Body of pancreas (tissue), 4 donors: ENCODE measurements around the gene NLGN1. TPM values are rescaled to one million over a fixed set of nuclear protein-coding genes. Genes with fewer than 3 reads are reported as not detected.

ENCODE experiments used
- ATAC-seq: fragments of 150-250 bp; one replicate; pipeline ENCODE4 v1.9.1; 2016
- DNase-seq, 4 donors: peaks; one replicate each; pipeline ENCODE4 v3.0.0-alpha.2; 2019
- H3K27ac ChIP-seq, 4 donors: fragments of 200-600 bp; sonication (generic); 1 replicate in 3 of 4; 2 replicates in 1 of 4; pipeline versions ENCODE4 v1.5.1 to v1.6.1; 2016 to 2019; ENCODE audit warnings: mild to moderate bottlenecking in 1 of 4, mixed read lengths in 1 of 4, moderate library complexity in 1 of 4
- H3K27me3 ChIP-seq, 2 donors: fragments of 200-600 bp; sonication (generic); one replicate each; pipeline ENCODE4 v1.6.0; 2016; ENCODE audit warnings: mild to moderate bottlenecking in 1 of 2
- H3K36me3 ChIP-seq, 2 donors: fragments of 200-600 bp; sonication (generic); replicated peaks in 1 of 2; 2 replicates each; pipeline ENCODE4 v1.5.1; 2016; ENCODE audit warnings: low read depth in 2 of 2; ENCODE audit not compliant: insufficient read depth in 1 of 2
- H3K4me1 ChIP-seq: fragments of 200-600 bp; sonication (generic); one replicate; pipeline ENCODE4 v1.6.0; 2016
- H3K4me3 ChIP-seq, 2 donors: fragments of 200-600 bp; sonication (generic); 1 replicate in 1 of 2; 2 replicates in 1 of 2; pipeline ENCODE4 v1.5.1; 2016 to 2019
- H3K9me3 ChIP-seq, 3 donors: fragments of 200-600 bp; sonication (generic); 1 replicate in 2 of 3; 2 replicates in 1 of 3; pipeline ENCODE4 v1.5.1; 2016
- POLR2A ChIP-seq, 3 donors: fragments of 450-650 bp; IDR thresholded peaks; one replicate each; pipeline ENCODE4 v1.6.1; 2016; ENCODE audit warnings: antibody characterized with exemption in 3 of 3, mild to moderate bottlenecking in 2 of 3
- WGBS, 2 donors: methylation state at CpG; one replicate each; pipeline ENCODE4 v1.1.5; 2017; 5-methylcytosine and 5-hydroxymethylcytosine counted together
- intact Hi-C: fragments of 100-400 bp; cut with DNase I; formaldehyde crosslinking; loops from one replicate; pipeline ENCODE4 v1.15.1; 2023
- total RNA-seq, 2 donors: library from RNA; depleted of rRNA; stranded (reverse); fragments of >200 nt; gene quantifications; one replicate each; pipeline ENCODE4 v1.1.0, GENCODE V29; 2016
- TF ChIP-seq, protein P1 (sequence below), 7 experiments: fragments of 450-650 bp in 4 of 7; fragments of 200-600 bp in 3 of 7; sonication (generic) in 3 of 7; IDR thresholded peaks; one replicate each; pipeline ENCODE4 v1.5.1; 2016 to 2019; ENCODE audit warnings: antibody characterized with exemption in 7 of 7

The NLGN1 gene
- total RNA-seq, 2 donors from 2014 or later: 0.52 to 1.3 TPM

DNA sequence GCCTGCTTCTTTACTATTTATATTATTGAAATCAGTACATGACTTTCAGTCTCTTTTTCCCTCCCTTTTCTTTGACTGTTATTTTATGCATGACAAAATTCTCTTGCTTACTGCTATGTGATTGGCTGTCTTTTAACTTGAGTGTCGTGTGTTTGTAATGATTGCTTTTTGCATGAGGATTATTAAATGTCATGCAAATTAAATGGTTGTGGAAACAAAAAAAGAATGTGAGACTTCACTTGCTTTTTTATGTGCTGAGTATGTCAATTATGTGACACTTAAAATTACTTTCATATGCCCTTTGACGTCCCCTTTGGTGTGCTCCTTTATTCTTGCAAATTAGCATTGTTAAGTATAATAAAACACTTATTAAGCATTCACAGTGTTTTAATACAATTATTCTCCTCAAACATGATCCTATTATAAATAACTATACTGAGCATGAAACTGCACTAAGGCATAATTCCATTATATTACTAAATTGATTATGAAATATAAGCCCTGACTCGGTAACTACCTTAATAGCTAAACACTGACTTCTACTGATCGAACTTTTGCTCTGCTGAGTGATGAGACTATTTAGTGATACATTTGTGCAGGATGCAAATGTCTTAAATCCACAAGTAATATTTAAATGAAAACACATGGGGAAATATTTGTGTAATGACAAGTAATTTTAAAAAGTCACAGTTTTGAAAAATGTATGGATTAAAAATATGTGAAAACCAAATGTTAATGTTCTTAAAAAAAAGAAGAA is 401.7 kb downstream of the NLGN1 start:
- WGBS, 2 donors: 71 to 80% methylated on average over 4 of the region's 4 CpGs
- no peak for ATAC-seq
- no peaks in the 10 kb centered on the region for H3K36me3 ChIP-seq
- no peaks in the 10 kb centered on the region for H3K9me3 ChIP-seq
- H3K27me3 ChIP-seq: no peaks in the 10 kb centered on the region
- DNase-seq: no peak
- TF ChIP-seq POLR2A (IDR thresholded peaks at IDR 0.05): no peak
- TF ChIP-seq, protein P1, sequence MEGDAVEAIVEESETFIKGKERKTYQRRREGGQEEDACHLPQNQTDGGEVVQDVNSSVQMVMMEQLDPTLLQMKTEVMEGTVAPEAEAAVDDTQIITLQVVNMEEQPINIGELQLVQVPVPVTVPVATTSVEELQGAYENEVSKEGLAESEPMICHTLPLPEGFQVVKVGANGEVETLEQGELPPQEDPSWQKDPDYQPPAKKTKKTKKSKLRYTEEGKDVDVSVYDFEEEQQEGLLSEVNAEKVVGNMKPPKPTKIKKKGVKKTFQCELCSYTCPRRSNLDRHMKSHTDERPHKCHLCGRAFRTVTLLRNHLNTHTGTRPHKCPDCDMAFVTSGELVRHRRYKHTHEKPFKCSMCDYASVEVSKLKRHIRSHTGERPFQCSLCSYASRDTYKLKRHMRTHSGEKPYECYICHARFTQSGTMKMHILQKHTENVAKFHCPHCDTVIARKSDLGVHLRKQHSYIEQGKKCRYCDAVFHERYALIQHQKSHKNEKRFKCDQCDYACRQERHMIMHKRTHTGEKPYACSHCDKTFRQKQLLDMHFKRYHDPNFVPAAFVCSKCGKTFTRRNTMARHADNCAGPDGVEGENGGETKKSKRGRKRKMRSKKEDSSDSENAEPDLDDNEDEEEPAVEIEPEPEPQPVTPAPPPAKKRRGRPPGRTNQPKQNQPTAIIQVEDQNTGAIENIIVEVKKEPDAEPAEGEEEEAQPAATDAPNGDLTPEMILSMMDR (IDR thresholded peaks at IDR 0.05): no peak
- H3K4me1 ChIP-seq: no peaks in the 10 kb centered on the region
- intact Hi-C loops: no loop called here
- no peak overlapping the region for H3K27ac ChIP-seq
- no peak overlapping the region for H3K4me3 ChIP-seq

DNA sequence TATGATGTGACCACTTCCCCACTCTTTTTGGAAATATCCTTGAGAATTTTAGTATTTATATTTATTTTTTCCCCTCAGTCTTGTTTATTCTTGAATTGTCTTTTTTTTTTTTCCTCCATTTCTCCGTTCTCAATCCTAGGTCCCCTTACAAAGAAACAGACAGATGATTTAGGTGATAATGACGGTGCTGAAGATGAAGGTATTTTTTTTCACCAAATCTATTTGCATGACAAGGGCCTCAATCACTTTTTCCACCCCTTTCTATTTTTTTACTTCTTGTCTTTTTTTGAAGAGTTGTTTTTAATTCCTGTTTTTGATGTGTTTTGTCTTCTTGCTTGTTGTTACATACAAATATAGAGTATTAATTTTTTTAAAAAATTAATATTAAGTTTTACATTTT is 402.6 kb downstream of the NLGN1 start:
- TF ChIP-seq, protein P1 (IDR thresholded peaks at IDR 0.05): no peak
- TF ChIP-seq POLR2A (IDR thresholded peaks at IDR 0.05): no peak
- WGBS, 2 donors: 89 to 92% methylated on average over 2 of the region's 2 CpGs
- DNase-seq: no peak
- Histone ChIP-seq H3K4me1 (no peaks in the 10 kb centered on the region), H3K9me3 (no peaks in the 10 kb centered on the region), H3K4me3 (no peak overlapping the region), H3K27me3 (no peaks in the 10 kb centered on the region), H3K36me3 (no peaks in the 10 kb centered on the region), H3K27ac (no peak overlapping the region)
- ATAC-seq: no peak
- intact Hi-C loops: no loop called here

DNA sequence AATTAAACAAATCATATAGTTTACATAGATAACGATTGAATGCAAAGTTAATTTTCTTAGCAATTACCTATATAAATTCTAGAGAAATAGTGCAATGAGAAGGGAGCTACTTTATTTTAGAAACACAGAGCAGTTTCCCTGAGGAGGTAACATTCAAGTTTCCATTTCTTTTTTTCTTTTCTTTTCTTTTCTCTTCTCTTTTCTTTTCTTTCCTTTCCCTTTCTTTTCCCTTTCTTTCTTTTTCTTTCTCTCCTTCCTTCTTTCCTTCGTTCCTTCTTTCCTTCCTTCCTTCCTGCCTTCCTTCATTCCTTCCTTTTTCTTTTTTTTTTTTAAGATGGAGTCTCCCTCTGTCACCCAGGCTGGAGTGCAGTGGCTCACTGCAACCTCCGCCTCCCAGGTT is 417.3 kb downstream of the NLGN1 start:
- 78 to 79% methylated on average over 3 of the region's 3 CpGs for WGBS, 2 donors
- Histone ChIP-seq H3K4me3 (no peak overlapping the region), H3K4me1 (no peaks in the 10 kb centered on the region), H3K36me3 (no peaks in the 10 kb centered on the region), H3K27me3 (no peaks in the 10 kb centered on the region), H3K9me3 (no peaks in the 10 kb centered on the region), H3K27ac (no peak overlapping the region)
- DNase-seq: no peak
- ATAC-seq: no peak
- intact Hi-C loops: no loop called here
- TF ChIP-seq, protein P1 (IDR thresholded peaks at IDR 0.05): no peak
- no peak for TF ChIP-seq POLR2A (IDR thresholded peaks at IDR 0.05)

DNA sequence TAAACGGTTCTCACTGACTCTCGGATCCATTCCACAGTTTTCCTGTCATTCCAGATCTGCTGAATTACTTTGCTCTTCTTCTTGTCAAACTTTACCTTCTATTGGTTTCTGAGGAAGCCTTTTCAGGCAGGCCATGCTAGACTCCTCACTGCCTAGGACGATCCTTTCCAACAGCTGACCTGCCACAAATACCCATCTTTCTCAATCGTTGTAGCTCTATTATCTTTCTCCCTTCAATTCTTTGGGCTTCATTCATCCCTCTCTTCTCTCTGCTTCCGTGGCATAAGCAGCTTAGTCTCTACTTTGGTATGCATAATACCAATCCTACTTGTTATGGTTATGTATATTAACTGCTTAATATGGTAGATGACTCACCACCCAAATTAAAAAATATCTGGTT is 421.8 kb downstream of the NLGN1 start:
- WGBS, 2 donors: 54 to 59% methylated on average over 5 of the region's 5 CpGs
- intact Hi-C loops: no loop called here
- no peak for DNase-seq

DNA sequence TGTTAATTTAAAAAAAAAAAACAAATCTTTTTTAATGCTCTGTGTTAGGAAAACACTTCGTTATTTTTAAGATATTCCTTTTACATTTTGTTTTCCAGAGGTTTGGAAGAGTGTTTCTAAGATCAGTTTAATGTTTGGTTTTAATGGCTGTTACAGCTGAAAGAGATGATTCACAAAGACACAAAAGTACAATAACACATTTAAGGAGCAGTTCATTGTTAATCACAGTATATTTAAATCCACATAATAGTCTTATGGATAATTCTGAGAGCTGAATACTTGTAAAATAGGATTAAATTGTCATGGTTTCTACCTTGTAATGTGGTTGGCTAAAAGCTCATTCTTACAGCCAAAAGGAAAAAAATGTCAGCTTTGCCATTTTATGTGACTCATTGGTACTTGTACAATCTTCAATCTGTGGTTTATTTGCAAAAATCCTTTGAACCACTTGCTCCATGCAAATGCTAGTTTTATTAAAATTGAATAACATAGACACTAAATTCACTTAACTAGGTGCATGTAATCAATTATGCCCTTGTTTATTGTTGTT is 426.4 kb downstream of the NLGN1 start:
- H3K27ac ChIP-seq: no peak overlapping the region
- H3K9me3 ChIP-seq: no peaks in the 10 kb centered on the region
- WGBS, 2 donors: 43 to 59% methylated on average over 1 of the region's 1 CpG
- no peak overlapping the region for H3K4me3 ChIP-seq
- no peaks in the 10 kb centered on the region for H3K36me3 ChIP-seq
- intact Hi-C loops: no loop called here
- H3K4me1 ChIP-seq: no peaks in the 10 kb centered on the region
- TF ChIP-seq, protein P1 (IDR thresholded peaks at IDR 0.05): no peak
- no peak for TF ChIP-seq POLR2A (IDR thresholded peaks at IDR 0.05)
- ATAC-seq (no peak), DNase-seq (no peak)
- H3K27me3 ChIP-seq: no peaks in the 10 kb centered on the region

More for the DNA sequence above, 421.8 kb downstream of the NLGN1 start:
- Histone ChIP-seq H3K27ac (no peak overlapping the region), H3K4me1 (no peaks in the 10 kb centered on the region), H3K36me3 (no peaks in the 10 kb centered on the region), H3K27me3 (no peaks in the 10 kb centered on the region), H3K9me3 (no peaks in the 10 kb centered on the region), H3K4me3 (no peak overlapping the region)
- no peak for TF ChIP-seq POLR2A (IDR thresholded peaks at IDR 0.05)
- no peak for ATAC-seq
